Right lobe of liver (tissue), 6 donors: Measurements from ENCODE around the gene CYB5R3. TPM values are rescaled to one million over a fixed set of nuclear protein-coding genes. Genes with fewer than 3 reads are reported as not detected.

Experiments used
- ATAC-seq, 4 donors: fragments of 200-7000 bp; cut with Tn5 transposase; one replicate each; pipeline ENCODE4 v1.9.1; 2020; ENCODE audit warnings: mild to moderate bottlenecking in 4 of 4, moderate library complexity in 4 of 4
- DNase-seq, 3 donors: peaks; one replicate each; pipeline ENCODE4 v3.0.0-alpha.2; 2020
- H3K27ac ChIP-seq, 3 donors: fragments of 200-600 bp; one replicate each; pipeline ENCODE4 v1.8.0; 2022
- H3K27me3 ChIP-seq, 2 donors: fragments of 200-600 bp; one replicate each; pipeline ENCODE4 v1.8.0; 2022
- H3K36me3 ChIP-seq, 4 donors: fragments of 200-600 bp; sonication (generic) in 1 of 4; one replicate each; pipeline versions ENCODE4 v1.5.1 to v1.8.0; 2017 to 2022; ENCODE audit warnings: control low read depth in 1 of 4
- H3K4me1 ChIP-seq, 4 donors: fragments of 200-600 bp; sonication (generic) in 1 of 4; one replicate each; pipeline versions ENCODE4 v1.5.1 to v1.8.0; 2017 to 2022; ENCODE audit warnings: control low read depth in 1 of 4
- H3K4me3 ChIP-seq, 3 donors: fragments of 200-600 bp; one replicate each; pipeline ENCODE4 v1.8.0; 2022
- H3K9me3 ChIP-seq, 4 donors: fragments of 200-600 bp; sonication (generic) in 1 of 4; one replicate each; pipeline versions ENCODE4 v1.5.1 to v1.8.0; 2017 to 2022; ENCODE audit warnings: control low read depth in 1 of 4
- CTCF ChIP-seq, 4 donors: fragments of 200-600 bp in 3 of 4; fragments of 450-650 bp in 1 of 4; IDR thresholded peaks; one replicate each; pipeline versions ENCODE4 v1.5.1 to v1.8.0; 2016 to 2022; ENCODE audit warnings: antibody characterized with exemption in 4 of 4, mild to moderate bottlenecking in 2 of 4
- POLR2A ChIP-seq: fragments of 450-650 bp; IDR thresholded peaks from one replicate; pipeline ENCODE4 v1.6.1; 2017; ENCODE audit warnings: antibody characterized with exemption, mild to moderate bottlenecking
- WGBS: methylation state at CpG from one replicate; pipeline ENCODE4 v1.1.6; 2018; ENCODE audit warnings: low coverage, low lambda C conversion rate; ENCODE audit not compliant: insufficient coverage; ENCODE audit errors: missing lambda C conversion rate; 5-methylcytosine and 5-hydroxymethylcytosine counted together
- intact Hi-C, 2 donors: fragments of 100-400 bp; cut with DNase I; formaldehyde crosslinking; loops; one replicate each; pipeline versions ENCODE4 v1.11.2 to v1.14.1; 2022
- total RNA-seq, 6 experiments: library from RNA; depleted of rRNA in 2 of 6; stranded (reverse); fragments of >200 nt in 2 of 6; fragmentation: NEBNext Ultra II Directional in 3 of 6; extraction: Animal tissue kit (Norgen Biotek cat#: 25700) in 3 of 6; gene quantifications; one replicate each; pipeline versions ENCODE4 v1.1.0 to v1.2.4, GENCODE V29; 2016 to 2023
- donor health status: DM: no; HTN: yes; CAD: no.
- donor health status: DM: no; HTN: no; CAD: no.
- donor health status: DM: no; HTN: no; CAD: no.
- donor health status: DM: no; HTN: yes; CAD: no.
- donor health status: DM: no; HTN: yes; CAD: no.

CYB5R3 gene
- total RNA-seq, 6 experiments from 2014 or later: 146 to 211 (median 170) TPM

DNA sequence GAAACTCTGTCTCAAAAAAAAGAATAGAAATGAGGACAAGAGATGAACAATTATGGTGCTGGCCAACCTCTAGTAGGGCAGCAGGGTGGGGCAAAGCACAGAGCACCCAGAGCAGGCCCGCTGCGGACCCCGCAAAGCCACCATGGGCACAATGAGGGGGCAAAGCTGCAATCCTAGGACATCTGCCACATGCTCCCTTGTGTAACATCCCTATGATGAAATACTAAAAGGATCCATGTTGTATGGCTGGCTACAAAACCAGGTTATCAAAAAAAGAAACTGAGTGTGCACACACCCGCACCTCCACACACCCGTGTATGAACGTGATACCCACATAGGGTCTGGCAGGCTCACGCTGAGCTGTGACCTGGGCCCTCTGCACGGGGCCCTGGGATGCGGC lies 16.2 kb downstream of the CYB5R3 start:
- TF ChIP-seq CTCF (IDR thresholded peaks at IDR 0.05) (no peak), POLR2A (no peak)
- Histone ChIP-seq H3K4me1 (peaks cover 0 to 14% (median 2%) of the 10 kb centered on the region in 4 donors), H3K9me3 (no peaks in the 10 kb centered on the region), H3K36me3 (peaks cover 0 to 57% (median 29%) of the 10 kb centered on the region in 4 donors), H3K27ac (no peak overlapping the region), H3K4me3 (no peak overlapping the region), H3K27me3 (no peaks in the 10 kb centered on the region)
- 74% methylated on average over 6 of the region's 9 CpGs for WGBS
- ATAC-seq (peak in 1 of 4 donors; percentile 57), DNase-seq (no peak)
- intact Hi-C loops: no loop called here

DNA sequence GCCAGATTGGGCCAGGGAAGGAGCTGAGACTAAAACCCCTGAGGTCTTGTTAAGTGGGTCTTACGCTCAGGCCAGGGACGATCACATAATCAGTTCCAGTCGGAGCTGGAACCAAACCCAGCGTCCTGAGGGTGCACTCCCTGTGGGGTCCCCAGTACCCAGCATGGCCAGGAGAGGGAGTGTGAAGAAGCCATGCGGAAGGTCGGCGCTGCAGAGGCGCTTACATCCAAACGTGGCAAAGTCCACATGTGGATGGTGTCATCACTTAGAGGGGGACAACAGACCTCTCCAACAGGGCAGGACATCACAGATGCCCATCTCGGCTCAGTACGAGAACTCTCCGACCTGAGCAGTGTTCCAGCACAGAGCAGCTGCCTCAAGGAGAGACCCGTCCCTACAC lies 17.1 kb downstream of the CYB5R3 start:
- peaks cover 0 to 14% (median 2%) of the 10 kb centered on the region in 4 donors for H3K4me1 ChIP-seq
- TF ChIP-seq CTCF (IDR thresholded peaks at IDR 0.05) (peak; percentile 17 to 35 (median 28)), POLR2A (no peak)
- ATAC-seq (peak; percentile 6 to 54 (median 34)), DNase-seq (no peak)
- intact Hi-C loops: no loop called here
- WGBS: 63% methylated on average over 9 of the region's 13 CpGs
- no peak overlapping the region for H3K4me3 ChIP-seq
- H3K36me3 ChIP-seq: peaks cover 5 to 66% (median 38%) of the 10 kb centered on the region in 4 donors
- H3K27me3 ChIP-seq: no peaks in the 10 kb centered on the region
- no peak overlapping the region for H3K27ac ChIP-seq
- H3K9me3 ChIP-seq: no peaks in the 10 kb centered on the region

GRCh38 chr22:42630901-42631602 lies 18.1 kb downstream of the CYB5R3 start:
- peaks cover 0 to 14% (median 2%) of the 10 kb centered on the region in 4 donors for H3K4me1 ChIP-seq
- TF ChIP-seq POLR2A: no peak
- DNase-seq: no peak
- H3K27me3 ChIP-seq: no peaks in the 10 kb centered on the region
- no peak overlapping the region for H3K27ac ChIP-seq
- H3K4me3 ChIP-seq: no peak overlapping the region
- intact Hi-C loops: no loop called here
- H3K9me3 ChIP-seq: no peaks in the 10 kb centered on the region
- peaks cover 5 to 72% (median 42%) of the 10 kb centered on the region in 4 donors for H3K36me3 ChIP-seq
- no peak for ATAC-seq
- 94% methylated on average over 6 of the region's 28 CpGs for WGBS

- peaks cover 0 to 19% (median 1%) of the 10 kb centered on the region in 4 donors for H3K4me1 ChIP-seq
- no peak overlapping the region for H3K27ac ChIP-seq
- TF ChIP-seq CTCF (IDR thresholded peaks at IDR 0.05) (no peak), POLR2A (no peak)
- intact Hi-C loops: no loop called here
- no peak for DNase-seq
- no peak for ATAC-seq
- H3K4me3 ChIP-seq: no peak overlapping the region
- H3K27me3 ChIP-seq: no peaks in the 10 kb centered on the region
- H3K36me3 ChIP-seq: peaks cover 5 to 68% (median 43%) of the 10 kb centered on the region in 4 donors
- no CpG with 5 or more reads among the region's 18 CpGs for WGBS
- no peaks in the 10 kb centered on the region for H3K9me3 ChIP-seq
These were observed 19.0 kb downstream of the CYB5R3 start for GRCh38 chr22:42630211-42630610.

DNA sequence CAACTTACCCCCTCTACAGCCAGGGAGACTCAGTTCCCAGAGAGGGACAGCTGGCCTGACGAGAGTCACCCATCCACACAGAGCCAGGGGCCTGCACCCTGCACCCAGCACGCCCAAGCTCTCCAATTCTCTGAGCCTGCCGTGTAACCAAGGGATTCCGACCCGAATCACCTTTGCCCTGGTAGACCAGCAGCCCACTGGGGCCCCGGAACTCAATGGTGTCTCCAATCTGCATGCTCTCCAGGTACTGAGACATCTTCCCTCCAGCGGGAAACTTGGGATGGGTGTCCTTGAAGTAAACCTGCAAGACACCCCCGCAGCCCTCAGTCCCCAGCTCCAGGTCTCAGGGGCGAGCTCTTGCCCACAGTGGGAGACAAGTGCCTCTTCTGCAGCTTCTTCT lies 21.2 kb downstream of the CYB5R3 start:
- no peak for ATAC-seq
- no CpG with 5 or more reads among the region's 9 CpGs for WGBS
- peaks cover 0 to 32% (median 0%) of the 10 kb centered on the region in 4 donors for H3K4me1 ChIP-seq
- no peak for DNase-seq
- intact Hi-C loops: no loop called here
- H3K36me3 ChIP-seq: peaks cover 5 to 63% (median 43%) of the 10 kb centered on the region in 4 donors
- no peak overlapping the region for H3K27ac ChIP-seq
- H3K9me3 ChIP-seq: no peaks in the 10 kb centered on the region
- TF ChIP-seq POLR2A (no peak), CTCF (IDR thresholded peaks at IDR 0.05) (no peak)
- H3K27me3 ChIP-seq: no peaks in the 10 kb centered on the region
- no peak overlapping the region for H3K4me3 ChIP-seq
